PC-9 (cell line): ENCODE measurements around the gene SAFB2.

Experiments
- CTCF ChIP-seq: fragments of 200-600 bp; sonication (generic); conservative IDR thresholded peaks from 2 replicates; pipeline ENCODE4 v1.6.1; 2017; ENCODE audit warnings: mixed run types, antibody characterized with exemption, mild to moderate bottlenecking, moderate library complexity
- EZH2 ChIP-seq: fragments of 200-600 bp; sonication (generic); IDR thresholded peaks from 2 replicates; pipeline ENCODE4 v1.8.0; 2017; ENCODE audit warnings: antibody characterized with exemption, low read depth

GRCh38 chr19:5572556-5573286, 49.9 kb downstream of the SAFB2 start:
- no peak for TF ChIP-seq CTCF
- no peak for TF ChIP-seq EZH2
